SKM-1 (cell line): ENCODE data around the gene ADGRV1.
A peak's percentile ranks its signal among the peaks of the same experiment; 100 is the strongest.

Experiments
- DNase-seq: peaks from one replicate; lab custom pipeline; 2025; ENCODE audit not compliant: unreplicated experiment; lab: John Stamatoyannopoulos, UW

ADGRV1 gene

DNA sequence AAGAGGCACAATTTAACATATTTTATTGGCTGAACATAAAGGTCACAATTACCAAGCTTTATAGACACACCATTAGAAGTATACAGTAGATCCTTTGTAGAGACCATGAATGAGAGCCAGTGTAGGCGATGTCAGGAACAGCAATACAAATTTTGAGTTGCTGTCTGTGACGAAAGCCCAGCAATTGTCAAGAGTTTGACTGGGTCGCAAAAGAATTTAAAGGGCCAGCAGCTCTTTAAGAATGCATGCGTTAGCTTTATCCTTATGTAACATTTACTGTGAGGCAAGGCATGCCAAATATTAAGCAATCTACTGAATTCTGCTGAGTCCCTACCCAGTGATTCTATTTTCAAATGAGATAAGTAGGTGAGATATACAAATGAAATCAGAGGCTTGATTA is 587.6 kb downstream of the ADGRV1 start:
- peak; percentile 49 for DNase-seq

GRCh38 chr5:91146905-91147600 is 588.5 kb downstream of the ADGRV1 start:
- peak; percentile 33 for DNase-seq

DNA sequence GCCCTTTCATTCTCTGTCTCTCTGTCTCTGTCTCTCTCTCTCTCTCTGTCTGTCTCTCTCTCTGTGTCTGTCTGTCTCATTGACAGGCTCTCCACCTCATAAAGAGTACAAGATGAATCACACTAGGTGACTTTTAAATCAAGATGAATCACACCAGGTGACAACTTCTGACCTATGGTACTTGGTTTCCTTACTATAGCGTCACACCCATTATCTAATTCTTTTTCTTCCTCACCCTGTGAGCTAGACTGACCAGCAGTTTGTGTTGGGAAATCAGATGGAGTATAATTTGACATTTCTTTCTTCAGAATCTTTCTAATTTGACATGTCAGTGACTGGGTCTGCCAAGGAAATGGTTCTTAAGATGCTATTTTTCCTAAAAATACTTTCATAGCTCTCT is 591.6 kb downstream of the ADGRV1 start:
- no peak for DNase-seq

DNA sequence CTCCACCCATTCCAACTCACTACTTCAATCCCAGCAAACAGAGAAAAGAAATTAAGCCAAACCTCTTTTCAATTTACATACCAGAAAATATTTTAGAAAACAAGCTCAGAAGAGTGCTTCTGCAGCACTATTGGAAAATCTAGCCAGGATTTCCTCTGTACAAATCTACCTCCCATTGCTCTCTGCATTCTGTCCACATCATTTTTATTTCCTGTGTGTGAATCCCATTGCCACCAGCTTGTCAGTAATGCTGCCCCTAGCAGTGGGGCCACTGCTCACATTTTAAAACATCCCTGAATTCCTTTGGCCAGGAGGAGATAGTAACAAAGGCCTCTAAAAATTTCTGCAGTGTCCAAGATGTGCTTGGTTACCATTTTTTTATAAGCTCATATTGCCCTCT is 592.0 kb downstream of the ADGRV1 start:
- no peak for DNase-seq

GRCh38 chr5:91151947-91152346 is 593.4 kb downstream of the ADGRV1 start:
- DNase-seq, result no peak

GRCh38 chr5:91154338-91154737 is 595.7 kb downstream of the ADGRV1 start:
- DNase-seq, result no peak

DNA sequence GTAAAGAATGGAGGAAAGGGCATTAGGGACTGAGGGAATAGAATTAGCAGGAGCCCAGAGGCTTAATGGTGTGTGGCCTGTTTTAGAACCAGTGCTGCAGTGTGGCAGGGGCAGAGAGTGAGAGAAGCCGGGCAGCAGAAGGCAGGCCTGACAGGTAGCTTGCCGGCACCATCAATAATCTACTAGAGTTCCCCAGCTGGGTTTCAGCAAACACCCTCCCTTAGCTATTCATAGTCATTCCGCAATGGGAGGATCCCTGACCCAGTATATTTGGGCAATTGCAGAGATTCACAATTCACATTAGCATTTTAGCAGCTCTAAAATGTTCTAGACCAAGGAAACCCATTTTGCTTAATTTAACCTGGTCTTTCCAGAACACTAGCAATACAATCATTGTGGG is 596.7 kb downstream of the ADGRV1 start:
- no peak for DNase-seq

DNA sequence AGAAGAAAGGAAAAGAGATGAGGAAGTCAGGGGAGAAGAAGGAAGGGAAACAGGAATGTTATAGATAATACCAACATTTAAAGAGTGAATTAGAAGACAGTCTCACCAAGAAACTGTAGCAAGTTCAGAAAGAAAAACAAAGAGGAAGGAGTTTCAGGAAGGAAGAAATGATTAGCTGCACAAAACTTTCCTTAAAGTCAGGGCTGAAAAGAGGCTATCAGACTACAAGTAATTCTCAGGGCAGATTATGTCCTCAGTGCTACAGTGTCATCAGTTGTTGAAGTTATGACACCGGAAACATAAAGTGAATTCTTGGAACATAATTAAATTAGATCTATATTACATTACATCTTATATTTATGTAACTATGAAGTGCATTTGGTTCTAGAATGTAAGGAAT is 597.6 kb downstream of the ADGRV1 start:
- DNase-seq, result no peak

GRCh38 chr5:91158011-91158410 is 599.4 kb downstream of the ADGRV1 start:
- no peak for DNase-seq

- no peak for DNase-seq
Observed at GRCh38 chr5:91159647-91160046, 601.0 kb downstream of the ADGRV1 start.

DNA sequence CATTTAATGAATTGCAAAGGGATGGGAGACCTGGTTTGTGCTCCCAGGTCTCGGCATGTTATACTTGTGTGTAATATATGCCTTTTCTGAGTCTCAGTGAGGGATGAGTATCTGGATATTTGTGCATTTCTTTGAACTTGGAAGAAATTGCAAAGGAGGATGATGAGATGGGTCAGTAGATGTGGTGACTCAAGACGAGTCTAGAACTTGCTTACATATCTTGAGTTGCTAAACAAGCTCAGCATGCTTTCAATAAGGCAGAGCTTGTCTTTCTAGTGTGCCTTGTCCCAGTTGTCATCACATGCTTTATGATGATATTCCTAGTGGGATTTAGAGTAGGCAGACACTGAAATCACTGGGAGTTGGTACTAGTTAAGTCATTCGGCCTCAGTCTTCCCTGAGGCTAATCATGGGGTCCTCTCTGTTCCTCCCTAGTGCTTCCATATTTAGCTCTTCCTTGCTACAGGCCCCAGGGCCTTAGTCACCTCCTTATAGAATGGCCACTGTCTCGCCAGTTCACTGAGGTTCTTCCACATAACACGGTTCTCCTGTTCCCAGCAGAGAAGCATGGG is 602.2 kb downstream of the ADGRV1 start:
- DNase-seq, result no peak

- peak; percentile 94 for DNase-seq
Observed at GRCh38 chr5:91162534-91163381, 604.2 kb downstream of the ADGRV1 start.

- DNase-seq, result no peak
Observed at GRCh38 chr5:91164424-91164823, 605.8 kb downstream of the ADGRV1 start.

- no peak for DNase-seq
Observed at GRCh38 chr5:91166059-91166807, 607.6 kb downstream of the ADGRV1 start.

GRCh38 chr5:91168859-91169258 is 610.3 kb downstream of the ADGRV1 start:
- no peak for DNase-seq

DNA sequence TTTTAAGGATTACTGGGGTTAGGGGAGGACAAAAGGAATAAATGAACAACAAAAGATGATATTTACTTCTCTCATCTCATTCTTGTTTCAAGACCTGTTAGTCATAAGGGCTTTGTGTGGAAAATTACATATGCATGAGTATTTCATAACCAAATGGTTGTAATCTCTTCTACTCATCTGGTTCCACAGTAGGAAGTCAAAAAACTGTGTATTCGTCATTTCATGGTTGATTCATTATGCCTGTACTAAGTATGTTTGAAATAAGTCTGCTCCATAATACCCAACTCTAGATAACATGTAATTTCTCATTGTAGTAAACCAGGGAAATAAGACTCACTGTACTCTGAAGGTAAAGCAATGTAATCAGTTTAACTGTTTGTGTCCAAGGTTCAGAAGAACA is 611.7 kb downstream of the ADGRV1 start:
- no peak for DNase-seq

DNA sequence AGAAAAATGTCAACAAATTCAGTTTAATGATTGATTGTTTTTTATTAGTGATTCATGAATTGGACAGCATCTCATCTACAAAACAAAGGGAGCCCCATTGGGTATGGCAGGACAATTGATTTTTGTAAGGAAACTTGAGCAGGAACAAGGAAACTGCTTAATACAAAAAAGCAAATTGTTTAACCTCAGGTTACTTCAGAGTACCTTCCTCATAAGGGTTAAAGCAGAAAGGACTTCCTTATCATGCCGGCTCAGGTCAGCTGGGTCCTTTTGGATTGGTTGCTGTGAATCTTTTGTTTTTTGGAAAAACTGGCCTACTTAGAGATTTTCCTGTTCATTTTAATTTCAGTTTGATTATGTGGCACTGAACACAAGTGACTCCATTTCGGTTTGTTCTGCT is 612.7 kb downstream of the ADGRV1 start:
- no peak for DNase-seq

- DNase-seq, result no peak
Observed at GRCh38 chr5:91174396-91174795, 615.8 kb downstream of the ADGRV1 start.

- no peak for DNase-seq
Observed at GRCh38 chr5:91175708-91176107, 617.1 kb downstream of the ADGRV1 start.

GRCh38 chr5:91176288-91177016 is 617.9 kb downstream of the ADGRV1 start:
- no peak for DNase-seq

- no peak for DNase-seq
Observed at GRCh38 chr5:91177085-91177484, 618.5 kb downstream of the ADGRV1 start.
